H9 (cell line): ENCODE data around the gene KCNK13. TPM values are rescaled to one million over a fixed set of nuclear protein-coding genes. Genes with fewer than 3 reads are reported as not detected.

ENCODE experiments used
- DNase-seq: peaks from one replicate; pipeline ENCODE4 v3.0.0-alpha.2; 2017
- H2AFZ ChIP-seq: one replicate; pipeline ENCODE4 v1.6.1; 2013; ENCODE audit warnings: mild to moderate bottlenecking, low read length, control low read depth, moderate library complexity
- H2AK5ac ChIP-seq: 2 replicates; pipeline ENCODE4 v1.6.1; 2013; ENCODE audit warnings: low read length, control low read depth, mixed read lengths; ENCODE audit not compliant: insufficient read length
- H2BK120ac ChIP-seq: one replicate; pipeline ENCODE4 v1.6.1; 2013; ENCODE audit warnings: low read depth, mild to moderate bottlenecking, low read length, control low read depth, inconsistent platforms; ENCODE audit not compliant: poor library complexity, severe bottlenecking
- H2BK12ac ChIP-seq: 2 replicates; pipeline ENCODE4 v1.6.1; 2013; ENCODE audit warnings: low read length, control low read depth, mixed read lengths, low read depth; ENCODE audit not compliant: insufficient read length
- H2BK15ac ChIP-seq: 2 replicates; pipeline ENCODE4 v1.6.1; 2013; ENCODE audit warnings: low read depth, low read length, control low read depth
- H2BK20ac ChIP-seq: one replicate; pipeline ENCODE4 v1.6.1; 2013; ENCODE audit warnings: low read depth, mild to moderate bottlenecking, low read length, control low read depth, inconsistent platforms; ENCODE audit not compliant: poor library complexity, severe bottlenecking
- H2BK5ac ChIP-seq: 2 replicates; pipeline ENCODE4 v1.6.1; 2013; ENCODE audit warnings: low read length, control low read depth, mixed read lengths; ENCODE audit not compliant: insufficient read length
- H3K14ac ChIP-seq: 2 replicates; pipeline ENCODE4 v1.6.1; 2013; ENCODE audit warnings: low read length, control low read depth; ENCODE audit not compliant: insufficient read depth
- H3K18ac ChIP-seq: 2 replicates; pipeline ENCODE4 v1.6.1; 2013; ENCODE audit warnings: low read depth, mild to moderate bottlenecking, mixed read lengths, low read length, control low read depth; ENCODE audit not compliant: insufficient read length
- H3K23ac ChIP-seq: 2 replicates; pipeline ENCODE4 v1.6.1; 2013; ENCODE audit warnings: low read length, control low read depth, mixed read lengths, low read depth; ENCODE audit not compliant: insufficient read length
- H3K23me2 ChIP-seq: 2 replicates; pipeline ENCODE4 v1.6.1; 2013; ENCODE audit warnings: low read depth, mild to moderate bottlenecking, mixed read lengths, low read length, control low read depth; ENCODE audit not compliant: insufficient read length, poor library complexity, severe bottlenecking
- H3K27ac ChIP-seq: 2 replicates; pipeline ENCODE4 v1.5.1; 2013; ENCODE audit warnings: low read length, control low read depth, mixed read lengths, low read depth; ENCODE audit not compliant: insufficient read length
- H3K27me3 ChIP-seq: 2 replicates; pipeline ENCODE4 v1.6.1; 2013; ENCODE audit warnings: low read length, control low read depth, inconsistent platforms; ENCODE audit not compliant: insufficient read depth
- H3K4ac ChIP-seq: 2 replicates; pipeline ENCODE4 v1.6.1; 2013; ENCODE audit warnings: low read depth, mild to moderate bottlenecking, control low read depth, inconsistent platforms, low read length, moderate library complexity
- H3K4me1 ChIP-seq: 2 replicates; pipeline ENCODE4 v1.6.1; 2013; ENCODE audit warnings: low read length, control low read depth, inconsistent platforms; ENCODE audit not compliant: insufficient read depth
- H3K4me2 ChIP-seq: 2 replicates; pipeline ENCODE4 v1.6.1; 2013; ENCODE audit warnings: low read length, control low read depth, mixed read lengths; ENCODE audit not compliant: insufficient read length, insufficient read depth
- H3K56ac ChIP-seq: 2 replicates; pipeline ENCODE4 v1.6.1; 2013; ENCODE audit warnings: low read depth, mild to moderate bottlenecking, mixed read lengths, low read length, control low read depth; ENCODE audit not compliant: insufficient read length
- H3K79me1 ChIP-seq: 2 replicates; pipeline ENCODE4 v1.6.1; 2013; ENCODE audit warnings: low read depth, mild to moderate bottlenecking, moderate library complexity, low read length, control low read depth, inconsistent platforms; ENCODE audit not compliant: insufficient read depth, poor library complexity, severe bottlenecking
- H3K79me2 ChIP-seq: 2 replicates; pipeline ENCODE4 v1.6.1; 2013; ENCODE audit warnings: low read length, control low read depth, inconsistent platforms; ENCODE audit not compliant: insufficient read depth
- H3K9ac ChIP-seq: 2 replicates; pipeline ENCODE4 v1.6.1; 2013; ENCODE audit warnings: low read length, control low read depth, mixed read lengths; ENCODE audit not compliant: insufficient read length; ENCODE audit errors: extremely low read depth
- H3K9me3 ChIP-seq: one replicate; pipeline ENCODE4 v1.6.1; 2013; ENCODE audit warnings: low read depth, low read length, inconsistent platforms; ENCODE audit not compliant: control insufficient read depth
- H3T11ph ChIP-seq: one replicate; pipeline ENCODE4 v1.6.1; 2013; ENCODE audit warnings: mild to moderate bottlenecking, low read length, control low read depth, inconsistent platforms
- H4K20me1 ChIP-seq: one replicate; pipeline ENCODE4 v1.6.1; 2013; ENCODE audit not compliant: control insufficient read depth, insufficient read length, insufficient read depth
- H4K5ac ChIP-seq: 2 replicates; pipeline ENCODE4 v1.6.1; 2013; ENCODE audit warnings: low read depth, mild to moderate bottlenecking, mixed read lengths, low read length, control low read depth; ENCODE audit not compliant: insufficient read length
- H4K8ac ChIP-seq: replicated peaks from 2 replicates; pipeline ENCODE4 v1.6.1; 2013; ENCODE audit warnings: low read length, control low read depth, mixed read lengths, low read depth; ENCODE audit not compliant: insufficient read length
- H4K91ac ChIP-seq: 2 replicates; pipeline ENCODE4 v1.6.1; 2013; ENCODE audit warnings: low read depth, mild to moderate bottlenecking, moderate library complexity, mixed read lengths, low read length, control low read depth; ENCODE audit not compliant: insufficient read length
- H3K27ac Mint-ChIP-seq, 3 experiments: 2 replicates in 2 of 3; 3 replicates in 1 of 3; pipeline ENCODE4 v1.8.0; 2020 to 2021; ENCODE audit warnings: mixed read lengths in 3 of 3, mild to moderate bottlenecking in 1 of 3, moderate library complexity in 1 of 3
- H3K27me3 Mint-ChIP-seq: 2 replicates; pipeline ENCODE4 v1.8.0; 2021; ENCODE audit warnings: low read depth, mild to moderate bottlenecking, moderate library complexity, mixed read lengths
- H3K36me3 Mint-ChIP-seq, 3 experiments: 2 replicates in 2 of 3; 3 replicates in 1 of 3; pipeline ENCODE4 v1.8.0; 2020 to 2021; ENCODE audit warnings: low read depth in 3 of 3, mixed read lengths in 3 of 3; ENCODE audit not compliant: insufficient read depth in 1 of 3
- H3K4me1 Mint-ChIP-seq, 2 experiments: 2 replicates each; pipeline ENCODE4 v1.8.0; 2020; ENCODE audit warnings: mixed read lengths in 2 of 2
- H3K4me3 Mint-ChIP-seq, 2 experiments: 2 replicates in 1 of 2; 3 replicates in 1 of 2; pipeline ENCODE4 v1.8.0; 2020 to 2021; ENCODE audit warnings: mild to moderate bottlenecking in 2 of 2, mixed read lengths in 2 of 2, moderate library complexity in 1 of 2
- H3K9me3 Mint-ChIP-seq, 2 experiments: 2 replicates in 1 of 2; 3 replicates in 1 of 2; pipeline ENCODE4 v1.8.0; 2020; ENCODE audit warnings: mild to moderate bottlenecking in 2 of 2, mixed read lengths in 2 of 2, moderate library complexity in 1 of 2
- WGBS: extraction: QIAGEN DNeasy Blood & Tissue Kit; methylation state at CpG from one replicate; pipeline ENCODE4 v1.1.7; 2013; ENCODE audit warnings: missing lambda C conversion rate, low lambda C conversion rate, mixed read lengths; ENCODE audit not compliant: insufficient read length; ENCODE audit errors: extremely low coverage; 5-methylcytosine and 5-hydroxymethylcytosine counted together
- total RNA-seq: library from RNA; stranded (reverse); gene quantifications from 2 replicates; pipeline ENCODE4 v1.2.1, GENCODE V29; 2021
- TF ChIP-seq, protein P1 (sequence below): fragments of 200-600 bp; sonication (generic); conservative IDR thresholded peaks from 3 replicates; pipeline ENCODE4 v1.8.0; 2021; ENCODE audit warnings: antibody characterized with exemption, mild to moderate bottlenecking

The KCNK13 gene
- total RNA-seq, 1 experiment from 2014 or later: 0.39 TPM

DNA sequence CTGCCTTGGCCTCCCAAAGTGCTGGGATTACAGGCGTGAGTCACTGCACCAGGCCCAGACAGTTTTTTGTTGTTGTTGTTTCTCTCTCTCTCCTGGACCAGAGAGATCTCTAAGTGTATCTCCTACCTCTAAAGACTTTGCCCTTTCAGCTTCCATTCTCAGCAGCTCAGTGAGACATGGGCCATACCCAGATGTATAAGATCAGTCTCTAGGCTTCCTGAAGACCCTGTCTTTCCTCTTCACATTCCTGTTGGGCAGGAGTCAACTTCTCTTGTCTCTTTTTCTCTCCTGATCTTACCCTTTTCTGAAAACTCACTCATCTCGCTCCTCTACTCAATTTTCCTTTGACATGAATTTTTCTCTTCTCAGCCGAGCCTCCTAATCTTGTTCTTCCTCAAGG is 42.0 kb downstream of the KCNK13 start:
- no peak overlapping the region for H2BK15ac ChIP-seq
- H2BK120ac ChIP-seq: no peak overlapping the region
- no peak overlapping the region for H3K4me2 ChIP-seq
- Mint-ChIP-seq H3K4me3 (no peak overlapping the region), H3K4me1 (no peaks in the 10 kb centered on the region), H3K27me3 (peaks cover 7% of the 10 kb centered on the region), H3K27ac (no peak overlapping the region), H3K9me3 (no peaks in the 10 kb centered on the region), H3K36me3 (no peaks in the 10 kb centered on the region)
- no peak overlapping the region for H3K18ac ChIP-seq
- H3K79me2 ChIP-seq: no peaks in the 10 kb centered on the region
- H3K9me3 ChIP-seq: no peaks in the 10 kb centered on the region
- H3K27ac ChIP-seq: no peak overlapping the region
- H3K23me2 ChIP-seq: no peaks in the 10 kb centered on the region
- DNase-seq: no peak
- H4K91ac ChIP-seq: no peak overlapping the region
- H3K79me1 ChIP-seq: no peaks in the 10 kb centered on the region
- no peak overlapping the region for H2BK5ac ChIP-seq
- no peak overlapping the region for H2BK20ac ChIP-seq
- no peak overlapping the region for H4K5ac ChIP-seq
- H2AK5ac ChIP-seq: no peak overlapping the region
- H3K23ac ChIP-seq: no peak overlapping the region
- no peaks in the 10 kb centered on the region for H3K27me3 ChIP-seq
- H3K9ac ChIP-seq: no peak overlapping the region
- no peak overlapping the region for H3K56ac ChIP-seq
- no peak overlapping the region for H3T11ph ChIP-seq
- no peaks in the 10 kb centered on the region for H3K4me1 ChIP-seq
- H4K8ac ChIP-seq: no peak overlapping the region
- H3K4ac ChIP-seq: no peak overlapping the region
- TF ChIP-seq, protein P1, sequence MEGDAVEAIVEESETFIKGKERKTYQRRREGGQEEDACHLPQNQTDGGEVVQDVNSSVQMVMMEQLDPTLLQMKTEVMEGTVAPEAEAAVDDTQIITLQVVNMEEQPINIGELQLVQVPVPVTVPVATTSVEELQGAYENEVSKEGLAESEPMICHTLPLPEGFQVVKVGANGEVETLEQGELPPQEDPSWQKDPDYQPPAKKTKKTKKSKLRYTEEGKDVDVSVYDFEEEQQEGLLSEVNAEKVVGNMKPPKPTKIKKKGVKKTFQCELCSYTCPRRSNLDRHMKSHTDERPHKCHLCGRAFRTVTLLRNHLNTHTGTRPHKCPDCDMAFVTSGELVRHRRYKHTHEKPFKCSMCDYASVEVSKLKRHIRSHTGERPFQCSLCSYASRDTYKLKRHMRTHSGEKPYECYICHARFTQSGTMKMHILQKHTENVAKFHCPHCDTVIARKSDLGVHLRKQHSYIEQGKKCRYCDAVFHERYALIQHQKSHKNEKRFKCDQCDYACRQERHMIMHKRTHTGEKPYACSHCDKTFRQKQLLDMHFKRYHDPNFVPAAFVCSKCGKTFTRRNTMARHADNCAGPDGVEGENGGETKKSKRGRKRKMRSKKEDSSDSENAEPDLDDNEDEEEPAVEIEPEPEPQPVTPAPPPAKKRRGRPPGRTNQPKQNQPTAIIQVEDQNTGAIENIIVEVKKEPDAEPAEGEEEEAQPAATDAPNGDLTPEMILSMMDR: no peak
- WGBS: 100% methylated on average over 1 of the region's 3 CpGs
- H4K20me1 ChIP-seq: no peaks in the 10 kb centered on the region
- no peak overlapping the region for H2AFZ ChIP-seq
- no peak overlapping the region for H2BK12ac ChIP-seq
- no peak overlapping the region for H3K14ac ChIP-seq
